HCT116 (cell line): ENCODE data around the gene EVA1A.

Source experiments
- CEBPB ChIP-seq: IDR thresholded peaks from 2 replicates; pipeline ENCODE4 v1.6.1; 2012; ENCODE audit warnings: low read depth
- CTCF ChIP-seq, 3 experiments: fragments of 200-600 bp in 1 of 3; sonication (generic) in 1 of 3; IDR thresholded peaks in 2 of 3; conservative IDR thresholded peaks in 1 of 3; 2 replicates each; pipeline ENCODE4 v1.5.1; 2012 to 2017; ENCODE audit warnings: low read depth in 2 of 3, low read length in 2 of 3, antibody characterized with exemption in 1 of 3, borderline replicate concordance in 1 of 3, control low read depth in 1 of 3, mild to moderate bottlenecking in 1 of 3, mixed read lengths in 1 of 3, mixed run types in 1 of 3, moderate library complexity in 1 of 3; ENCODE audit not compliant: insufficient read depth in 1 of 3
- ELF1 ChIP-seq: IDR thresholded peaks from 2 replicates; pipeline ENCODE4 v1.6.1; 2012; ENCODE audit warnings: low read depth, borderline replicate concordance
- POLR2A ChIP-seq: IDR thresholded peaks from 2 replicates; pipeline ENCODE4 v1.7.0; 2011; ENCODE audit warnings: borderline replicate concordance; ENCODE audit not compliant: insufficient read depth, insufficient read length; ENCODE audit errors: extremely low read depth
- POLR2AphosphoS5 ChIP-seq: IDR thresholded peaks from 2 replicates; pipeline ENCODE4 v1.6.1; 2011; ENCODE audit warnings: mild to moderate bottlenecking, low read depth, low read length, moderate library complexity
- RAD21 ChIP-seq: IDR thresholded peaks from 2 replicates; pipeline ENCODE4 v1.6.1; 2012; ENCODE audit warnings: low read depth, mild to moderate bottlenecking
- SIN3A ChIP-seq: IDR thresholded peaks from 2 replicates; pipeline ENCODE4 v1.6.1; 2012; ENCODE audit warnings: low read depth
- SRF ChIP-seq: IDR thresholded peaks from 2 replicates; pipeline ENCODE4 v1.6.1; 2012; ENCODE audit warnings: low read depth
- ZBTB33 ChIP-seq: IDR thresholded peaks from 2 replicates; pipeline ENCODE4 v1.6.1; 2011; ENCODE audit warnings: mild to moderate bottlenecking, low read length, moderate library complexity; ENCODE audit not compliant: insufficient replicate concordance; ENCODE audit errors: extremely low read depth
- TF ChIP-seq, protein P1 (sequence below): IDR thresholded peaks from 2 replicates; pipeline ENCODE4 v1.6.1; 2012; ENCODE audit warnings: low read depth

- TF ChIP-seq CTCF (IDR thresholded peaks at IDR 0.05 in 2 of 3, conservative IDR thresholded peaks at IDR 0.05 in 1 of 3; ENCODE audit: borderline replicate concordance in 1 of 3, insufficient read depth in 1 of 3, low read depth in 2 of 3, low read length in 2 of 3) (no peak), RAD21 (no peak), POLR2AphosphoS5 (no peak), ZBTB33 (no peak), CEBPB (no peak), POLR2A (no peak), SIN3A (no peak), ELF1 (no peak), SRF (no peak)
- TF ChIP-seq, protein P1, sequence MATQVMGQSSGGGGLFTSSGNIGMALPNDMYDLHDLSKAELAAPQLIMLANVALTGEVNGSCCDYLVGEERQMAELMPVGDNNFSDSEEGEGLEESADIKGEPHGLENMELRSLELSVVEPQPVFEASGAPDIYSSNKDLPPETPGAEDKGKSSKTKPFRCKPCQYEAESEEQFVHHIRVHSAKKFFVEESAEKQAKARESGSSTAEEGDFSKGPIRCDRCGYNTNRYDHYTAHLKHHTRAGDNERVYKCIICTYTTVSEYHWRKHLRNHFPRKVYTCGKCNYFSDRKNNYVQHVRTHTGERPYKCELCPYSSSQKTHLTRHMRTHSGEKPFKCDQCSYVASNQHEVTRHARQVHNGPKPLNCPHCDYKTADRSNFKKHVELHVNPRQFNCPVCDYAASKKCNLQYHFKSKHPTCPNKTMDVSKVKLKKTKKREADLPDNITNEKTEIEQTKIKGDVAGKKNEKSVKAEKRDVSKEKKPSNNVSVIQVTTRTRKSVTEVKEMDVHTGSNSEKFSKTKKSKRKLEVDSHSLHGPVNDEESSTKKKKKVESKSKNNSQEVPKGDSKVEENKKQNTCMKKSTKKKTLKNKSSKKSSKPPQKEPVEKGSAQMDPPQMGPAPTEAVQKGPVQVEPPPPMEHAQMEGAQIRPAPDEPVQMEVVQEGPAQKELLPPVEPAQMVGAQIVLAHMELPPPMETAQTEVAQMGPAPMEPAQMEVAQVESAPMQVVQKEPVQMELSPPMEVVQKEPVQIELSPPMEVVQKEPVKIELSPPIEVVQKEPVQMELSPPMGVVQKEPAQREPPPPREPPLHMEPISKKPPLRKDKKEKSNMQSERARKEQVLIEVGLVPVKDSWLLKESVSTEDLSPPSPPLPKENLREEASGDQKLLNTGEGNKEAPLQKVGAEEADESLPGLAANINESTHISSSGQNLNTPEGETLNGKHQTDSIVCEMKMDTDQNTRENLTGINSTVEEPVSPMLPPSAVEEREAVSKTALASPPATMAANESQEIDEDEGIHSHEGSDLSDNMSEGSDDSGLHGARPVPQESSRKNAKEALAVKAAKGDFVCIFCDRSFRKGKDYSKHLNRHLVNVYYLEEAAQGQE = no peak
These were observed 9.5 kb upstream of the EVA1A start for GRCh38 chr2:75570024-75570947.
